ENCODE measurements around the gene MYBPC3.

DNA sequence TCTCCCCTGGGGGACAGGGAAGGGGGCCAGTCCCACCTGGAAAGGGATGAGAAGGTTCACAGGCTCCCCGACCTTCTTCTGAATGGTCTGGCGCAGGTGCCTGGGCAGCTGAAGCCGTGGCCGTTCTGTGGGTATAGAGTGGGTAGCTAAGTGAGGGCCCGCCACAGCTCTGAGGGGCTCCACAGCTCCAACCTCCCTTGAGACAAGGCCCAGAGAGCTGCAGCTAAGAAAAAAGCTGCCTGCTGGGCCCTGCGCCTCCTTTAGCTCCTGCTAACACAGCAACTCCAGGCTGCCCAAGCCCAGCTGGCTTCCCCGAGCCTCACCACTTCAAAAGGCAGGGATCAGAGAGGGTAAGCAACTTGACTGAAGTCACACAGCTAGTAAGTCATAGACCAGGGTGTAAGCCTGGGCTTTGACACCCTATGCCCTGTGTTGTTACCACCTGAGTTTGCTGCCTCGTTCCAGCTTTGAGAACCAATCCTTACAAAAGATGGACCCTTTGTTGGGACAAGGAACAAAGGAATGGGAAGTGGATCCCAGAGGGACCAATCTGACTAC, 18.5 kb downstream of the MYBPC3 start:
- TF ChIP-seq POLR2A (IDR thresholded peaks at IDR 0.05) (no peak), EP300 (IDR thresholded peaks at IDR 0.05) (no peak), CTCF (IDR thresholded peaks at IDR 0.05) (no peak)

Measured in tibial nerve (tissue), 4 donors.